HG02870 (cell line): ENCODE measurements around the gene MRPL21.

ENCODE experiments used
- ATAC-seq: cut with Tn5 transposase; IDR thresholded peaks from one replicate; pipeline ENCODE4 v1.9.1; 2021; ENCODE audit warnings: mild to moderate bottlenecking, moderate library complexity; ENCODE audit not compliant: unreplicated experiment

Gene MRPL21

GRCh38 chr11:68843052-68843561 lies 60.5 kb downstream of the MRPL21 start:
- ATAC-seq, result no peak

- ATAC-seq, result no peak
Observed at GRCh38 chr11:68842427-68843051, 61.1 kb downstream of the MRPL21 start.

GRCh38 chr11:68841718-68842426 lies 61.8 kb downstream of the MRPL21 start, which contains the start of gene CPT1A:
Gene CPT1A, minus strand, starts transcription at chr11:68841916. Its CDS starts 26,442 bp downstream, at chr11:68815474.
- ATAC-seq, result no peak
